Fibroblast of skin of left biceps (primary cell): ENCODE results near the gene TROAP.

Experiments
- DNase-seq, 2 experiments: peaks; one replicate each; pipeline ENCODE4 v3.0.0-alpha.2; 2013; ENCODE audit warnings: low read depth in 2 of 2

Gene TROAP

DNA sequence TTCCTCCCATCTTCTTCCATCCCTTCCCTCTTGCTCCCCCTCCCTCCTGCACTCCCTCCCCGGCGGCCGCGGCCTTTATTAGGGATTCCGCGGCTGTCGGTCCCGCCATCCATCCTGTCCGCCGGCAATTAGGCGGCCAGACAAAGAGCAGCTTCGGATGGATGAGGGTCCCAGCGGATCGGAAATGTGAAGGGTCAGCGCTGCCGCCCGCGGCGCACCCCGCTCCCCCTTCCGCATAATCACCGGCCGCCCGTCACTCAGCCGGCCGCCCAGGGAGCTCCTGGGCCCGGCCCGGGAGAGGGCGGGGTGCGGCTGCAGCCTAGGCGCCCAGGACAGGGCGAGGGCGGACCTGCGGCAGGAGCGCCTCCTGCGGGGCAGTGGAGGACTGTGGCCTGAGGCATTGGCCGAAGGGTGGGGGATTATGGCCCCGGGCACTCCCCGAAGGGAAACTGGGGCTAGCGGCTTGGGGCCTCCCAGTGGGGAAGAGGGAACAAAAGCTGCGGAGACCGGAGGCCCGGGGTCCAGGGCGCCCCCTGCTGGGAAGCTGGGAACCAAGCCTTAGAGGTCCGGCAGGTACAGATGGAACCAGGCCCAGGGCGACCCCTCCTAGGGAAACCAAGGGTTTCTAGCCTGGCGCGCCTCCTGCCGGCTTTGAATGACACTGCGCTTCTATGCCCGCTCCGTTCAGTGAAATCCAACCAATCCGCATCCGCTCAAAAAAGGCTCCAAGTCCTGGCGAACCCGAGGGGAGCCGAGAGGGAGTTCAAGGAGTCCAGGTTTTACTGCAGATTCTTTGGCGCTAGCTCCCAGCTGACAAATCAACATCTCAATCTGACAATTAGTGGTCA lies 19.2 kb downstream of the TROAP start:
- DNase-seq = peak in 1 of 2 experiments; percentile 40

DNA sequence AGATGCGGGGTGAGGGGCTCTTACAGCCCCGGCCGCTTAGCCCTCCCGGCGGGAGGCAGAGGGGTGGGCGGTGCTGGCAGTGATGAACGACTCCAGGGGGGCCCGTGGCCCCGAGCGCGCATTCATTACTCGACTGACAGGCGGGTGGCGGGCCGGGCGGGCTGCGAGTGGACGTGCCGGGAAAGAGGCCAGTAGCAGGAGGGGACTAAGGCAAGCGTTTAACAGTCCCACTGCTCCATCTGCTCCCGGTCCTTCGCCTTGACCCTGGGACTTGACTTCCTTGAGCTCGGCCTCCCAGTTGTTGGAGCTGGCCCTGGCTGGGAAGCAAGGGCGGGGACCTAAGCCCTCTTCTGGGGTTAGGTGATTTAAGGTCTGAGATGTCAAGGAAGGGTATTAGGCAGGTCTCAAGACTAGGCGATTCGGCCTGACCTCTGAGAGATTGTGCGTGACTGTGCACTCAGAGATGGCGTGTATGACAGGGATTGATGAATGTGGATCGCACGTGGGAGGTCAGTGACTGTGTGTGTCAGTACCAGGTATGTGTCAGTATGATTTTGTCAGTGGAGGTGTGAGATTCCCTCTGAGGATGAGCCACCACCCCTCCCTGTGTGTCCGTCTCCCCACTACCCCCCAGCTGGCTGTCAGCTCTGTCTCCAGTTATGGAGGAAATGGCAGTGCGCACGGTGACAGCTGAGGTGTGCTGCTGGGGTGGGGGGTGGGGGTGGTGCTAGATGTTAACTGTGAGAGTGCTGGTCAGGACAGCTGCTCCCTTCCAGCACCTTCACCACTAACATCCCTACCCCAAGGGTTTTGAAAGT lies 20.1 kb downstream of the TROAP start:
- no peak for DNase-seq

DNA sequence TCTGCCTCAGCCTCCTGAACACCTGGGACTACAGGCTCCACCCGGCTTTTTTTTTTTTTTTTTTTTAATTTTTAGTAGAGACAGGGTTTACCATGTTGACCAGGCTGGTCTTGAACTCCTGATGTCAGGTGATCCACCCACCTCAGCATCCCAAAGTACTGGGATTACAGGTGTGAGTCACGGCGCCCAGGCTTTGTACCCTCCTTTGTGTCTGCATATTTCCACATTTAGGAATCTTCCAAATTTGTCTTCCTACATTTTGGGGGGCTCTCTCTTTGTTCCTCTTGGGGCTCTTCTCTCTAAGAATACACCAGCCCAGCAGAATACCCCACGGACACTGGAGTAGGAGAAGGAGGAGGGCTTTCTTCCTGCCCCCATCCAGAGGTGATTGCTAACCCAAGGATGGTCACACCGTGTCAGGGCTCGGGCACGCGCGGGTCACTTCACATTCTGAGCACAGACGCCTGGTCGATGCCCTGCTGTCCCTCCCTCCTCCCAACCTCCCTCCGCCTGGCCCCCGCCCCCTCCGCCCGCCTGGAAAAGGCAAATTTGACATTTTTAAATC lies 21.5 kb downstream of the TROAP start:
- no peak for DNase-seq

DNA sequence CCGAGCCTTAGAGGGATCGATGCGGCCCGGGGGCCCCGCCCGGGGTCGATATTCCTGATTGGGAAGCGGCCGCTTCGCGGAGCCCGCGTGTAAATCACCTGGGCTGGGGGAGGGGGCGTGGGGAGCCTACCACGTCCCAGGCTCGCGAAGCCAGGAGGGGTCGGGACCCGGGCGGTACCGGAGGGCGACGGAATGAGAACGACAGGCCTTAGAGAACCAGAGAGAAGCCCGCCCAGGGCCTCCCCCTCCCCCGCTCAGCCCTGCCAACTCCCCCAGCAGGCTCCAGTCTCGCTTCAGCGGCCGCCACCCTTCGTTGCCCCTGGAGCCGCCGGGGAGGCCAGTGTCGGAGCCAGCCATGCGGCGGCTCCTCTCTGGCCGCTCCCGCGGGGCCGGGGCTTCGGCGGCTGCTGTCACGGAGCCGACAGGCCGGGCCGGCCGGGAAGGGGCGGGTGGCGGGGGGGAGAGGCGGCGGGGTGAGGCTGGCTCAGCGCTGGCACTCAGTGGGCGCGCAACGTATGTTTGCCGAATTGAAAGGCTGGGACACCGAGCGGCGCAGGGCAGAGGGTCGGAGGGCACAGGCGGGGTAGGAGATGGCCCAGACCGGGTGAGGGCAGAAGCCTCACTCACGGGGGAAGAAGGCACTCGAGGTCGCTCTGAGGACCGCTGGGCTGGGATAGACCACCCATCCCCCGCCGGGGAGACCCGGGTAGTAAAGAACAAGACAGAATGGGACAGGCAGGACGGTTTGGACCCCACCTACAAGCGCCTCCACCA lies 22.2 kb downstream of the TROAP start:
- no peak for DNase-seq

DNA sequence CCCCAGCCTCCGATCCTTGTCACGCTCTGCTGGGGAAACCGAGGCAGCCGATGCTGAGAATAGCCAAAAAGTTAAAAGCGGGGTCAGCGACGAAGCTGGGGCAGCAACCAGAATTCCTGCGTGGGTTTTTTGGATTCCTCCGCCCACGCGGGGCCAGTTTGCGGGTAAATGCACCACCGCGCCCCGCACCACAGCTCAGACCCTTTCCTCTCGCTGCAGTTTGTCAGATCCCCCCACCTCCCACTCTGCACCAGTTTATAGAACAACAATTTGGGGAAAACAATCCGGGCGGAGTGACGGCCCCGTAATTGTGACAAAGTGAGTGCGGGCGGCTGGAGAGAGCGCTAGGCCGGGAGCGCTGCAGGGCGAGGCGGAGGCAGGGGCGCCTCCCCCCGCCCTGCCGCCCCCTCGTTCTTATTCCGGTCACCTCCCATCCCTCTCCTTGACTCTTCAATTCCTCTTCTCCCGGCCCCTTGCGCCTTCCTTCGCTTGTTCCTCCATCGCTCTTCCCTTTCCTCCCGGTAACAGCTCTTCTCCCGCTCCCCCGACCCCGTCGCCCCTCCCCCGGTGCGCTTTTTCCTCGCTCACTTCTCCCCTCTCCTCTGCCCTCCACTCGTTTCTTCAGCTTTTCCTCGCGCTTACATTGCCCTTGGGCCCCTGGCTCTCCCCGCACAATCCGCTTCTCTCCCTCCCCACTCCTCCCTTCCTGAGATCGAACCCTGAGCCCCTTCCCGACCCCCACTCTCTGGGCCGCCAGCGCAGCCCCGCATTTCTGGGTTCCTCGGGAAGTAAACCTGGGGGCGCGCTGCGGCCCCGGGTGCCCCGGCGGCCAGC lies 23.0 kb downstream of the TROAP start:
- DNase-seq = no peak

DNA sequence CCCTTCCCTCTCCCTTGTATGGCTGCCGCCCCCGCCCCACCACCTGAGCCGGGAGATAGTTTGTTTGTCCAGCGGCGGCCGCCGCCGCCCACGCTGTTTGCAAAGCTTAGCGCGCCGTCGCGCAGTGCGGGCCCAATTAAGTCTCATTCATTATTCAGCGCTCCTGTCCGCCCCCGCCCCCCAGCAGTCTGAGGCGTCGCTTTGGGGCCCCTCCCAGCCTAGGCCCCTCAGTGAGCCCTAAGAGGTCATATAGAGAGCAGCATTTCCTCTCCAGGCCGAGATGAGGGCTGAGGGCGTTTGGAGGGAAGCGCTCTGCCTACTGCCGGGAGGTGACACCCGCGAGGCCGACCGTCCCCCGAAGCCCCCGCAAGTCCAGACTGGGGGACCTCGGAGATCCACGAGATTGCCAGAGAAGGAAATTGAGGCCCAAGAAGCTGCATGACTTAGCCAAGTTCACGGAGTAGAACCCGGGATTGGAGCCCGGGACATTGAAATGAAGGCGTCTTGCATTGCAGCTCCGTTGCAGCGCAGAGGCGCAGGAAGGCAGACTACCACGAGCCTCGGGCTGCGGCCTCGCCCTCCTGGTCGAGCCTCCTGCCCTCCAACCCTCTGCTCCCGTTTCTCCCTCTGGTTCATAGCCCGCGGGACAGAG lies 23.7 kb downstream of the TROAP start, which contains the start of gene DNAJC22:
DNAJC22 (plus strand) TSS at position 230 of the 652 bp plus-strand sequence. CDS start 1,985 bp downstream, outside the sequence.
- DNase-seq = no peak

DNA sequence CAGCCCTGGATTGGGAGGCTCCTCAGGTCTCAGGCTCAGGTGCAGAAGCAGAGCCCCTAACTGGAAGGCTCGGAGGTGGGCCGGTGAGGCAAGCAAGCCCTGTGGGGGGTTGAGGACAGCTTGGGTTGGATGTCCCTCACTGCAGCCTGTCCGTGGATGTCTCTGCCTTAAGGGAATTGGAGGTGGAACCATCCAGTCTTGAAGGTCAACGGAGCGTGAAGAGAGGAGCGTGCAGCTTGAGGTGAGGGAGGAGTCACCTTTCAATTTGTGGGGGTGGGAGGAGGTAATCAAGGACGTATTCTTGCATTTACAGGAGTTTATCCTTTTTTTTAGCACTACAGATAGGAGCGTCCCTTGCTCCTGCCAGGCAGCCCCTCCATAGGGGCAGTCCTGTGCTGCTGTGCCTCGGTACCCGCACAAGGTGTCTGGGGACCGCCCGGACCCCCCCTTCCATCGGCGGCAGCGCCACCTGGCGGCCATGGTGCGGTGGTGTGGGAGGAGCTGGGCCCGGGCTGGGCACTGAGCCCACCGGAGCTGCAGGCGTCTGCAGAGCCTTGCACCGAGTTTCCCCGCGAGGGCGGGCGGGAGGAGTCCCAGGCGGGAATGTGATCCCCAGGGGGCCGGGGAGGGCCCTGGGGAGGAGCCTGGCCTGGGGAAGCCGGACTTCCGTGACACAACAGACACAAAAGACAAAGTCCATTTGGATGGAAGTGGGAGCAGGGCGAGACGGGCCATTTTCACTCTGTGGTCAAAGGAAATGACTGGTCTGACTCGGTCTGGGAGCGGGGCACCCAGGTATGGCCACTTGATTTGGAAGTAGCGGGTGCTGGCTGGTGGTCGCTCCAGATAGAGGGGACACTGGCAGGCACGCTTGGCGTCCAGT lies 24.5 kb downstream of the TROAP start:
- peak; percentile 31 to 36 for DNase-seq

DNA sequence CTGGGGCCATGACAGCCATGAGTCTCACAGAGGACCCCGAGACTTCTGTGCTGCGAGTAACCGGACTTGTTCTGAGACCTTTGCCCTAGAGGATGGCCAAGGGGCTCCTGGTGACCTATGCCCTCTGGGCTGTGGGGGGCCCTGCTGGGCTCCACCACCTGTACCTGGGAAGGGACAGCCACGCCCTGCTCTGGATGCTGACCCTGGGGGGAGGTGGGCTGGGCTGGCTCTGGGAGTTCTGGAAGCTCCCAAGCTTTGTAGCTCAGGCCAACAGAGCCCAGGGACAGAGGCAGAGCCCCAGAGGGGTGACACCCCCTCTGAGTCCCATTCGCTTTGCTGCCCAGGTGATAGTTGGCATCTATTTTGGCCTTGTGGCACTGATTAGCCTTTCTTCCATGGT lies 25.7 kb downstream of the TROAP start:
- DNase-seq = no peak

DNA sequence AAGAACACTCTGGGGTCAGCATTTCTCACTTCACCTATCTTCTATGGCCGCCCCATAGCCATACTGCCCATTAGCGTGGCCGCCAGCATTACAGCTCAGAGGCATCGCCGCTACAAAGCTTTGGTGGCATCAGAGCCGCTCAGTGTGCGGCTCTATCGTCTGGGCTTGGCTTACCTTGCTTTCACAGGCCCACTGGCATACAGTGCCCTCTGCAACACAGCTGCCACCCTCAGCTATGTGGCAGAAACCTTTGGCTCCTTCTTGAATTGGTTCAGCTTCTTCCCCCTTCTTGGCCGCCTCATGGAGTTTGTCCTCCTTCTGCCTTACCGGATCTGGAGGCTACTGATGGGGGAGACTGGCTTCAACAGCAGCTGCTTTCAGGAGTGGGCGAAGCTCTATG lies 26.2 kb downstream of the TROAP start:
- DNase-seq = no peak

DNA sequence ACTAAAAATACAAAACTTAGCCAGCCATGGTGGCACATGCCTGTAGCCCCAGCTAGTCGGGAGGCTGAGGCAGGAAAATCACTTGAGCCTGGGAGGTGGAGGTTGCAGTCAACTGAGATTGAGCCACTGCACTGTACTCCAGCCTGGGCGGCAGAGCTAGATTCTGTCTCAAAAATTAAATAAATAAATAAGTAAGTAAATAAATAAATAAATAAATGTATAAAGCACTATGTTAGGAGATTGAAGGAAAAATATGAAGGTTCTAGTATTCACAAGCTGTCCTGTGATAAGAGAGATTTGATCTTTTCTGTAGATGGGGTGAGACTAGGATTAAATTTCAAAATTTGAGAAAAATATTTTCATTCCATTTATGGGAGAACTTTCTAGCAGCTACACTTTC lies 29.3 kb downstream of the TROAP start:
- DNase-seq = no peak

DNA sequence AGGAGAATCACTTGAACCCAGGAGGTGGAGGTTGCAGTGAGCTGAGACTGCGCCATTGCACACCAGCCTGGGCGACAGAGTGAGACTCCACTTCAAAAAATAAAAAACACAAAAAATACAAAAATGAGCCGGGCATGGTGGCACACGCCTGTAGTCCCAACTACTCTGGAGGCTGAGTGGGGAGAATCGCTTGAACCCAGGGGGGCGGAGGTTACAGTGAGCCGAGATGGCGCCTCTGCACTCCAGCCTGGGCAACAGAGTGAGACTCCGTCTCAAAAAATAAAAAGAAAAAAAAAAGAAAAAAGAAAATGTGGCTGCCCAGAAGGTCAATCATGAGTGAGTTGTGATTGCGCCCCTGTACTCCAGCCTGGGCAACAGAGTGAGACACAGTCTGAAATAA lies 32.9 kb downstream of the TROAP start:
- DNase-seq = no peak

DNA sequence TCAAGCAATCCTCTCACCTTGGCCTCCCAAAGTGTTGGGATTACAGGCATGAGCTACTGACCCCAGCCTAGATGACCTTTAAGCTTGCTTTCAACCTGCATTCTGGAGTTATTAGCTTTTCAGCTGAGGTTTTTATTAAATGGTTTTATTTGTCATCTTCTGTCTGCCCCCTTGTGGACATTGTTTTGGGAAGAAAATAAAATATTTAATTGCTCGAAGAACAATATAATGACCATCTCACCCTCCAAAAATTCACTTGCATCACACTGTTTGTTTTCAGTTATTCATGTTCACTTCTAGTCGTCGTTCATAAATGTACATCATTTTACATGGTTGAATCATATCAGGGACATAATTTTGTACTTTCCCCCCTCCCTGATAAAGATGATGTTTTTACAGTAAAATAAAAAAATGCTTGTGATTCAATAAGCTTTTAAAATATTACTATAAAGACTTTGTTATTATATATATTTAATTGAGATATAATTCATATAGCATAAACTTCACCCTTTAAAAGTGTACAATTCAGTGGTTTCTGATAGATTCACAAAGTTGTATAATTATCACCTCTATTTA lies 34.1 kb downstream of the TROAP start:
- DNase-seq = no peak

DNA sequence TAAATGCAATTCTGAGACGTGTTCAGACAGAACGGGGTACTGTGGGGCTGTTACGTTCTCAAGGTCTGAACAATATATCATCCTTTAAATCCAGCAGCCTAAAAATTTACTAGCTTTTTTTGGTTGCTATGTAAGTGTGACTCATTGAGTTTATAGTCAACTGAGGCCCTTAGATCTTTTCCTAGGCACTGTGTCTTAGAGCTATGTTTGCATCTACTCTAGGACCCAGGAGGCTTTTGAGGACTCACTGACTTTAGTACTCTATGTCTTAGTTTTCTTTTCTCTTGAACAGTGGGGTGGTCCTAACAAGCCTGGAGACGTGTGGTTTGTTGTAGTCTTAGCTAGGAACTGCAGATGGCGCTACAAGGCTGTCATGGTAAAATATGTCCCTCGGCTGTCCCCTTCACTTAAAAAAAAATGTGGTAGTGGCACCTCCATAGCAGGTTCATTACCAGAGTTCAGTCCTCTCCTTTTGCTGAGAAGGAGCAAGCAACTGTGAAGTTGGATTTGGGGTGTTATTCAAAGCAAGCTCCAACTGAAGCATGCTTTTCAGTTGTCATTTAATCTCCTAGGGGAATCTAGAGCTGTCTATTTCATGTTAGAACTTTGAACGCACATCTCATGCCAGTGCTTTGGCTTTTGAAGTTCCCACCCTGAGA lies 35.6 kb downstream of the TROAP start:
- DNase-seq = no peak

DNA sequence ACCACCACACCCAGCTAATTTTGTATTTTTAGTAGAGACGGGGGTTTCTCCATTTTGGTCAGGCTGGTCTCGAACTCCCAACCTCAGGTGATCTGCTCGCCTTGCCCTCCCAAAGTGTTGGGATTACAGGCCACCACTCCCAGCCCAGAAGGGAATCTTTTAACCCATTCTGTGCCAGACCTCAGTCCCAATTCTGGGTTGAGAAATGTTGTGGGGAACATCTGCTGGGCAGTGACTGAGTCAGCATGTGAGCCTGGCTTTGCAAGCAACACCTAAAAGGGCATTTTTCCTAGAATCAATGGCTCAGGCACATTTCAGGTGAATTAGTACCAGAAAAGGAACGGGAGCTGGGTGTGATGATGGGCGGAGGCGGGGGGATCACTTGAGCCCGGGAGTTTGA lies 36.6 kb downstream of the TROAP start:
- no peak for DNase-seq

DNA sequence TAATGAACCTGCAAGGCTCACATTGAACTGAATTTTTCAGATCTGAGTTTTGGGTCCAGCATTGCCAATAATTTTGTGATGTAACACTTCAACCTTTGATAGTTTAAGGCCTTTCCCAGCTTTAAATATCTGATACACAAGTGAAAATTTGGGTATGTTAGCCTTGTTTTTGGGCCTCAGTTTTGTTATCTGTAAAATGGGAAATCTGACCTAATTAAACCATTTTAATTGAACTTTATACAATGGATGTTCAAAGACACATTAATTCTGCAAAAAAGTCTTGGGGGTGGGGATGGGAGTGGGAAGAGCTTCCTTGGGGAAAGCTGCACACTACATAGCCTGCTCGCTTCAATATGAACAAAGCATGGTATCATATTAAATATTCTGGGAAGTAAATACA lies 39.0 kb downstream of the TROAP start:
- DNase-seq = no peak

DNA sequence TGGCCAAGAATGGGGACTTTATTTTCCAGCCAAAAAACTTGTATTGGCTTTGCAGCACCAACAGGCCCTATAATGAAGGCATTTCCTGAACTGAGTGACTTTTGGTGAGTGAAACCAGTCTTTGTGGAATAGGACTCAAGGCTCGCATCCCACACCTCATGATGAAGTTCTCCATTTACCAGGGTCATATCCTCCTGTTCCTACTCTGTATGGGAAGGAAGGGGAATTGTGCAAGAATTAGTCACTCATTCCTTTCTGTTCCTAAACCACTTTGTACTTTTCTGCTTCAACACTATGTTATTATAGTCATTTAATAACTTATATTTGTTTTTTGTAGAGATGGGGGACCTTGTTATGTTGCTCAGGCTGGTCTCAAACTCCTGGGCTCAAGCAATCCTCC lies 41.9 kb downstream of the TROAP start:
- no peak for DNase-seq

DNA sequence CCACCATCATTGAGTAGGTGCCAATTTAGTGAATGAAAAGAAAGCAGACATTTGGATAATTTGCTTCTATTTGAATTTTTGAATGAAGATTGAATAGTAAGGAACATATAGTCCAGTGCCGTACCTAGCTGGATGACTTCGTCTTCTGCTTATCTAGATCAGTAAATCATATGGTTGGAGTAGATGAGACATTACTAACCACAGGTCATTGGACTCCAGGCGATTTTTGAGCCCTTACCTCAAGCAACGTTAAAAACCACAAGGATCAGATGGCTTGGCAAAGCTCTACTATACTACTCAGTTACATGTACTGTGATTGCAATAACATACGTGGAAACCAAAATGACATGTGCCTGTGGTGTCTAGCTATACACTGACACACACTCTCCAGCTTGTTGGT lies 42.5 kb downstream of the TROAP start:
- no peak for DNase-seq

DNA sequence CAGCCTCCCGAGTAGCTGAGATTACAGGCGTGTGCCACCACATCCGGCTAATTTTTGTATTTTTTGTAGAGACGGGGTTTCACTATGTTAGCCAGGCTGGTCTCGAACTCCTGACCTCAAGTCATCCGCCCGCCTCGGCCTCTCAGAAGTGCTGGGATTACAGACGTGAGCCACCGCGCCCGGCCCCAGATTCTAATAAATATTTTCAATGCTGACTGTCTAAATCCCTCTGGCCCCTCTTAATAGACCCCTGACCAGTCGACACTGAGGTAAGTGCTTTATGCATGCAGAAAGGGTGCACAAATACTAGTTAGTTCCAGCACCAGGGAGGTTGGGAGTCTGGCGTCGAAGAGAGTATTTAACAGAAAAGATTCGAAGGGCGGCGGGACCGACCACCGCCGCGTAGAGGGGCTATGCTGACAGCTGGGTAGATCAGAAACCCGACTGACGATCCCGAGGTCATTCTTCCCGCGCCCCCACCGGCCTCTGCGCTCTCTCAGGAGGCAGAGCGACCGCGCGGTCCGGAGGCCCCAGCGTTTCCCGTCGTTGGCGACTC lies 43.1 kb downstream of the TROAP start:
- no peak for DNase-seq
